Activated gamma-delta T cell treated with anti-CD3 and anti-CD28 coated beads, Interleukin-2, amount 50 U/mL, for 16 hours (primary cell): ENCODE data around the gene SLC25A36.
"Not testable (repeated sequence)": the region's sequence is repeated elsewhere in the genome, so short reads cannot be mapped to it uniquely, and the experiment has no call there.

Experiments
- DNase-seq: peaks from one replicate; pipeline ENCODE4 v3.0.0-alpha.2; 2020; ENCODE audit warnings: low read depth

The SLC25A36 gene

GRCh38 chr3:140995881-140996280, 54.2 kb downstream of the SLC25A36 start:
- no peak for DNase-seq

- DNase-seq, result no peak
Measured at GRCh38 chr3:141000027-141000663, 58.5 kb downstream of the SLC25A36 start.

GRCh38 chr3:141000686-141001085, 59.0 kb downstream of the SLC25A36 start:
- DNase-seq, result no peak

- no peak for DNase-seq
Measured at GRCh38 chr3:141006344-141006743, 64.7 kb downstream of the SLC25A36 start.

- no peak for DNase-seq
Measured at GRCh38 chr3:141009496-141009895, 67.9 kb downstream of the SLC25A36 start.

- DNase-seq, result peak; percentile 43
Measured at GRCh38 chr3:141011232-141011996, 69.8 kb downstream of the SLC25A36 start.

GRCh38 chr3:141011997-141012262, 70.3 kb downstream of the SLC25A36 start:
- DNase-seq, result no peak

- no peak for DNase-seq
Measured at GRCh38 chr3:141012571-141012970, 70.9 kb downstream of the SLC25A36 start.

GRCh38 chr3:141015481-141015880, 73.8 kb downstream of the SLC25A36 start:
- DNase-seq, result no peak

- not testable (repeated sequence) for DNase-seq
Measured at GRCh38 chr3:141017366-141018322, 76.0 kb downstream of the SLC25A36 start.

- no peak for DNase-seq
Measured at GRCh38 chr3:141019244-141019643, 77.6 kb downstream of the SLC25A36 start.

- DNase-seq, result no peak
Measured at GRCh38 chr3:141020143-141020830, 78.7 kb downstream of the SLC25A36 start.

- DNase-seq, result no peak
Measured at GRCh38 chr3:141021261-141021660, 79.6 kb downstream of the SLC25A36 start.
